Endodermal cell (in vitro differentiated cells): ENCODE data around the gene ESF1. TPM values are rescaled to one million over a fixed set of nuclear protein-coding genes. Genes with fewer than 3 reads are reported as not detected.

Experiments
- DNase-seq: peaks from one replicate; pipeline ENCODE4 v3.0.0-alpha.2; 2017
- H3K27ac ChIP-seq: 2 replicates; pipeline ENCODE4 v1.5.1; 2013; ENCODE audit warnings: mild to moderate bottlenecking, low read depth, low read length, moderate library complexity
- H3K27me3 ChIP-seq: 2 replicates; pipeline ENCODE4 v1.6.1; 2013; ENCODE audit warnings: mild to moderate bottlenecking, low read length, moderate library complexity; ENCODE audit not compliant: insufficient read depth, control insufficient read depth, poor library complexity, severe bottlenecking
- H3K36me3 ChIP-seq: 2 replicates; pipeline ENCODE4 v1.7.0; 2013; ENCODE audit warnings: mild to moderate bottlenecking, low read length, moderate library complexity; ENCODE audit not compliant: control insufficient read depth, insufficient read depth
- H3K4me1 ChIP-seq: one replicate; pipeline ENCODE4 v1.7.0; 2013; ENCODE audit warnings: low read length; ENCODE audit not compliant: control insufficient read depth, insufficient read depth
- H3K4me3 ChIP-seq: 2 replicates; pipeline ENCODE4 v1.5.1; 2013; ENCODE audit warnings: mild to moderate bottlenecking, low read length, moderate library complexity
- H3K9ac ChIP-seq: 2 replicates; pipeline ENCODE4 v1.6.1; 2013; ENCODE audit warnings: mild to moderate bottlenecking, low read length, moderate library complexity; ENCODE audit not compliant: poor library complexity, severe bottlenecking; ENCODE audit errors: extremely low read depth
- H3K9me3 ChIP-seq: 2 replicates; pipeline ENCODE4 v1.6.1; 2013; ENCODE audit warnings: mild to moderate bottlenecking, low read length, moderate library complexity; ENCODE audit not compliant: control insufficient read depth
- H3K27ac Mint-ChIP-seq: 2 replicates; pipeline ENCODE4 v1.8.0; 2020; ENCODE audit warnings: mixed read lengths
- H3K27me3 Mint-ChIP-seq: 2 replicates; pipeline ENCODE4 v1.8.0; 2021; ENCODE audit warnings: mild to moderate bottlenecking, mixed read lengths; ENCODE audit not compliant: insufficient read depth
- H3K36me3 Mint-ChIP-seq: 2 replicates; pipeline ENCODE4 v1.8.0; 2020; ENCODE audit warnings: low read depth, mixed read lengths
- H3K4me1 Mint-ChIP-seq: 2 replicates; pipeline ENCODE4 v1.8.0; 2020; ENCODE audit warnings: mixed read lengths
- H3K4me3 Mint-ChIP-seq: 2 replicates; pipeline ENCODE4 v1.8.0; 2020; ENCODE audit warnings: mild to moderate bottlenecking, moderate library complexity, mixed read lengths
- H3K9me3 Mint-ChIP-seq: 2 replicates; pipeline ENCODE4 v1.8.0; 2020; ENCODE audit warnings: mild to moderate bottlenecking, mixed read lengths
- WGBS, 2 experiments: methylation state at CpG; one replicate each; pipeline versions ENCODE4 v1.1.5 to v1.1.7; 2013; ENCODE audit warnings: missing lambda C conversion rate in 2 of 2, mixed read lengths in 1 of 2; ENCODE audit not compliant: insufficient coverage in 1 of 2, insufficient read length in 1 of 2; 5-methylcytosine and 5-hydroxymethylcytosine counted together
- long read RNA-seq, 4 experiments: library from polyadenylated mRNA in 2 of 4; library from RNA in 1 of 4; library from capped mRNA in 1 of 4; stranded (forward) in 3 of 4; unstranded in 1 of 4; transcript quantifications; one replicate each; pipeline ENCODE4 v2.0.0, GENCODE V29; 2020 to 2021; ENCODE audit warnings: inconsistent platforms in 1 of 4
- polyA plus RNA-seq, 2 experiments: library from polyadenylated mRNA; stranded (reverse); fragments of 50-300 nt; gene quantifications; one replicate each; pipeline ENCODE4 v1.2.3, GENCODE V29; 2013
- total RNA-seq, 2 donors: library from RNA; stranded (reverse); fragmentation: NEBNext Ultra II Directional in 1 of 2; extraction: Animal tissue kit (Norgen Biotek cat#: 25700) in 1 of 2; gene quantifications; 2 replicates in 1 of 2; 3 replicates in 1 of 2; pipeline ENCODE4 v1.2.1, GENCODE V29; 2021
- TF ChIP-seq, protein P1 (sequence below): fragments of 200-600 bp; sonication (generic); conservative IDR thresholded peaks from 2 replicates; pipeline ENCODE4 v1.5.0; 2021; ENCODE audit warnings: antibody characterized with exemption, mild to moderate bottlenecking

Gene ESF1, protein sequence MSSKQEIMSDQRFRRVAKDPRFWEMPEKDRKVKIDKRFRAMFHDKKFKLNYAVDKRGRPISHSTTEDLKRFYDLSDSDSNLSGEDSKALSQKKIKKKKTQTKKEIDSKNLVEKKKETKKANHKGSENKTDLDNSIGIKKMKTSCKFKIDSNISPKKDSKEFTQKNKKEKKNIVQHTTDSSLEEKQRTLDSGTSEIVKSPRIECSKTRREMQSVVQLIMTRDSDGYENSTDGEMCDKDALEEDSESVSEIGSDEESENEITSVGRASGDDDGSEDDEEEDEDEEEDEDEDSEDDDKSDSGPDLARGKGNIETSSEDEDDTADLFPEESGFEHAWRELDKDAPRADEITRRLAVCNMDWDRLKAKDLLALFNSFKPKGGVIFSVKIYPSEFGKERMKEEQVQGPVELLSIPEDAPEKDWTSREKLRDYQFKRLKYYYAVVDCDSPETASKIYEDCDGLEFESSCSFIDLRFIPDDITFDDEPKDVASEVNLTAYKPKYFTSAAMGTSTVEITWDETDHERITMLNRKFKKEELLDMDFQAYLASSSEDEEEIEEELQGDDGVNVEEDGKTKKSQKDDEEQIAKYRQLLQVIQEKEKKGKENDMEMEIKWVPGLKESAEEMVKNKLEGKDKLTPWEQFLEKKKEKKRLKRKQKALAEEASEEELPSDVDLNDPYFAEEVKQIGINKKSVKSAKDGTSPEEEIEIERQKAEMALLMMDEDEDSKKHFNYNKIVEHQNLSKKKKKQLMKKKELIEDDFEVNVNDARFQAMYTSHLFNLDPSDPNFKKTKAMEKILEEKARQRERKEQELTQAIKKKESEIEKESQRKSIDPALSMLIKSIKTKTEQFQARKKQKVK
- 10 to 100 TPM; 23.9 to 32.1 TPM for total RNA-seq
- 20.1 TPM for polyA plus RNA-seq (2013, experiment 1 of 2)
- polyA plus RNA-seq (2013, experiment 2 of 2) = 18.3 TPM
- long read RNA-seq, experiment 1, partial matches to known transcripts = 14 of 18 reads
- long read RNA-seq, experiment 1, other reads (novel, unspliced or antisense) = 4 of 18 reads
- long read RNA-seq, experiment 2, partial matches to known transcripts = 46 of 92 reads
- long read RNA-seq, experiment 2, other reads (novel, unspliced or antisense) = 46 of 92 reads
- long read RNA-seq, experiment 3, partial matches to known transcripts = 20 of 25 reads
- long read RNA-seq, experiment 3, other reads (novel, unspliced or antisense) = 5 of 25 reads
- long read RNA-seq, experiment 4, partial matches to known transcripts = 51 of 59 reads
- long read RNA-seq, experiment 4, other reads (novel, unspliced or antisense) = 8 of 59 reads

DNA sequence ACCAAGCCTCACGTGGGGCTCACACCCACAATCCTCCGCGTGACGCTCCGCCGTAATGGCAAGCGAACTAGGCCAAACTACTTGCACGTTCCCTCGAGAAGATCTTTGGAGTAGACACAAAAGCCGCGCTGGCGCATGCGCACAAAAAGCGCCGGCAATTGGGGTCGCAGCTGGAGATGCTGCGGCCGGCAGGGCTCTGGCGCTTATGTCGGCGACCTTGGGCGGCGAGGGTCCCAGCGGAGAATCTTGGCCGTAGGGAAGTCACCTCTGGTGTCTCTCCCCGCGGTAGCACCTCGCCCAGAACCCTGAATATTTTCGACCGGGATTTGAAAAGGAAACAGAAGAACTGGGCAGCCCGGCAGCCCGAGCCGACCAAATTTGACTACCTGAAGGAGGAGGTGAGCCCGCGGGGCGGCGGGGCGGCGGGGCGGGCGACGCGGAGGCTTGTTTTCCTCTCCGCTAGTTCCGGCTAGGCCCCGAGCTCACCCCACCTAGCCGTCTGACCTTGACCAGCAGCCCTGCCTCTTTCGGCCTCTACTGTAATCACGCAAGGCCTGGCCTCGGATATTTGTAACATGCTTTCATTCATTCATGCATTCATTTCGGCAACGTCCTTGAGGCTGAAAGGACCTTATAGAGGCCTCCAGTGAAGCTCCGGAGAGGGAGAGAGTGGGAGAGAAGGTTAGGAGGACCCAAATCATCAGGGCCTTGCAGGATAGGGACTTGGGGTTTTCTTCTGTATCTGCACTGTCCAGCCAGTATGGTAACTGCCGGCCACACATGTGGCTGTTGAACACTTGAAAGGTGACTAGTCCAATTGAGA lies at the start of gene ESF1, which contains the start of gene NDUFAF5:
Gene ESF1 (minus strand): TSS at position 27 of the 823 bp plus-strand sequence. CDS start 1,779 bp downstream, outside the sequence.
Gene NDUFAF5 (plus strand): TSS at position 136 of the 823 bp plus-strand sequence. CDS start 41 bp downstream, at position 177.
- WGBS, 2 experiments = 0% methylated on average over 8 to 54 of the region's 54 CpGs
- H3K27me3 ChIP-seq = no peaks in the 10 kb centered on the region
- Mint-ChIP-seq H3K4me3 (peak within 1 kb of the TSS; percentile 89), H3K4me1 (peaks cover 17% of the 10 kb centered on the region), H3K9me3 (no peaks in the 10 kb centered on the region), H3K27me3 (no peaks in the 10 kb centered on the region), H3K36me3 (peaks cover 39% of the 10 kb centered on the region), H3K27ac (peak within 1 kb of the TSS; percentile 98)
- no peaks in the 10 kb centered on the region for H3K9me3 ChIP-seq
- H3K4me1 ChIP-seq = no peaks in the 10 kb centered on the region
- H3K4me3 ChIP-seq = peak within 1 kb of the TSS; percentile 100
- H3K36me3 ChIP-seq = peaks cover 44% of the 10 kb centered on the region
- H3K9ac ChIP-seq = peak within 1 kb of the TSS; percentile 79
- peak within 1 kb of the TSS; percentile 69 for H3K27ac ChIP-seq
- TF ChIP-seq, protein P1, sequence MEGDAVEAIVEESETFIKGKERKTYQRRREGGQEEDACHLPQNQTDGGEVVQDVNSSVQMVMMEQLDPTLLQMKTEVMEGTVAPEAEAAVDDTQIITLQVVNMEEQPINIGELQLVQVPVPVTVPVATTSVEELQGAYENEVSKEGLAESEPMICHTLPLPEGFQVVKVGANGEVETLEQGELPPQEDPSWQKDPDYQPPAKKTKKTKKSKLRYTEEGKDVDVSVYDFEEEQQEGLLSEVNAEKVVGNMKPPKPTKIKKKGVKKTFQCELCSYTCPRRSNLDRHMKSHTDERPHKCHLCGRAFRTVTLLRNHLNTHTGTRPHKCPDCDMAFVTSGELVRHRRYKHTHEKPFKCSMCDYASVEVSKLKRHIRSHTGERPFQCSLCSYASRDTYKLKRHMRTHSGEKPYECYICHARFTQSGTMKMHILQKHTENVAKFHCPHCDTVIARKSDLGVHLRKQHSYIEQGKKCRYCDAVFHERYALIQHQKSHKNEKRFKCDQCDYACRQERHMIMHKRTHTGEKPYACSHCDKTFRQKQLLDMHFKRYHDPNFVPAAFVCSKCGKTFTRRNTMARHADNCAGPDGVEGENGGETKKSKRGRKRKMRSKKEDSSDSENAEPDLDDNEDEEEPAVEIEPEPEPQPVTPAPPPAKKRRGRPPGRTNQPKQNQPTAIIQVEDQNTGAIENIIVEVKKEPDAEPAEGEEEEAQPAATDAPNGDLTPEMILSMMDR = no peak
- peak; percentile 98 for DNase-seq

DNA sequence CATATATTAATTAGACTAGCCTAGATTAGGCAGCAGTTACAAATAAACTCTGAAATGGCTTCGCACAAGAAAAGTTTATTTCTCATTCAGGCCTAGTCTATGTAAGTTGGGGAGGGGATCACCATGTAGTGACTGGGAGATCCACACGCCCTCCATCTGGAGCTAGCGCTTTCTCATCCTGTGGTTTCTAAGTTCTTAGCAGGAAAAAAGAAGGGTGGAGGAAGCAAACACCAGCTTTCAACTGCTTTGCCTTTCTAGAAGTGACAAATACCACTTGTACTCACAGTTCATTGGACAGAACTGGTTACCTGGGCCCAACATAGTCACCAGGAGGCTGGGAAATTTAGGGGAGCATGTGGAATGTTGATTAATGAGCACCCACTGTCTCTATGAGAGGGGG lies 46.8 kb upstream of the ESF1 start:
- DNase-seq = no peak
- WGBS, 2 experiments = 89 to 96% methylated on average over 2 to 3 of the region's 3 CpGs
- TF ChIP-seq, protein P1 = no peak
- Histone ChIP-seq H3K4me1 (no peaks in the 10 kb centered on the region), H3K9me3 (peaks cover 7% of the 10 kb centered on the region), H3K36me3 (no peaks in the 10 kb centered on the region), H3K27me3 (peaks cover 100% of the 10 kb centered on the region), H3K4me3 (no peak overlapping the region), H3K9ac (no peak overlapping the region), H3K27ac (no peak overlapping the region)
- Mint-ChIP-seq H3K27ac (no peak overlapping the region), H3K9me3 (peaks cover 7% of the 10 kb centered on the region), H3K27me3 (peaks cover 90% of the 10 kb centered on the region), H3K36me3 (no peaks in the 10 kb centered on the region), H3K4me3 (no peak overlapping the region), H3K4me1 (no peaks in the 10 kb centered on the region)
